Heart left ventricle (tissue), 16 donors: ENCODE measurements around the gene SSX2IP. TPM values are rescaled to one million over a fixed set of nuclear protein-coding genes. Genes with fewer than 3 reads are reported as not detected.

ENCODE experiments used
- ATAC-seq, 4 donors: fragments of 200-7000 bp; cut with Tn5 transposase; one replicate each; pipeline ENCODE4 v1.9.1; 2020 to 2022; ENCODE audit warnings: moderate library complexity in 4 of 4, mild to moderate bottlenecking in 3 of 4, moderate number of reproducible peaks in 1 of 4
- DNase-seq, 5 donors: peaks; one replicate each; pipeline ENCODE4 v3.0.0-alpha.2; 2020
- H3K27ac ChIP-seq, 12 donors: fragments of 200-600 bp; sonication (generic) in 4 of 12; one replicate each; pipeline versions ENCODE4 v1.5.0 to v1.8.0; 2016 to 2022; ENCODE audit warnings: mild to moderate bottlenecking in 2 of 12
- H3K27me3 ChIP-seq, 9 donors: fragments of 200-600 bp; sonication (generic) in 2 of 9; one replicate each; pipeline versions ENCODE4 v1.5.1 to v1.8.0; 2016 to 2022; ENCODE audit warnings: mild to moderate bottlenecking in 3 of 9
- H3K36me3 ChIP-seq, 9 donors: fragments of 200-600 bp; sonication (generic) in 2 of 9; one replicate each; pipeline versions ENCODE4 v1.5.0 to v1.8.0; 2018 to 2022; ENCODE audit warnings: mild to moderate bottlenecking in 2 of 9
- H3K4me1 ChIP-seq, 12 donors: fragments of 200-600 bp; sonication (generic) in 4 of 12; one replicate each; pipeline versions ENCODE4 v1.5.0 to v1.8.0; 2016 to 2022; ENCODE audit warnings: mild to moderate bottlenecking in 3 of 12
- H3K4me3 ChIP-seq, 12 donors: fragments of 200-600 bp; sonication (generic) in 4 of 12; one replicate each; pipeline versions ENCODE4 v1.5.0 to v1.8.0; 2017 to 2022; ENCODE audit warnings: mild to moderate bottlenecking in 9 of 12, moderate library complexity in 4 of 12
- H3K9me3 ChIP-seq, 12 donors: fragments of 200-600 bp; sonication (generic) in 4 of 12; one replicate each; pipeline versions ENCODE4 v1.5.0 to v1.8.0; 2016 to 2022; ENCODE audit warnings: mild to moderate bottlenecking in 1 of 12
- POLR2A ChIP-seq, 2 donors: fragments of 450-650 bp; IDR thresholded peaks; one replicate each; pipeline ENCODE4 v1.6.1; 2017; ENCODE audit warnings: antibody characterized with exemption in 2 of 2, mild to moderate bottlenecking in 2 of 2, moderate library complexity in 2 of 2
- WGBS, 4 donors: extraction: QIAGEN DNeasy Blood & Tissue Kit in 2 of 4; methylation state at CpG; one replicate each; pipeline versions ENCODE4 v1.1.5 to v1.1.7; 2013 to 2018; 5-methylcytosine and 5-hydroxymethylcytosine counted together
- intact Hi-C, 10 donors: fragments of 100-400 bp; cut with DNase I; formaldehyde crosslinking; loops; one replicate each; pipeline versions ENCODE4 v1.11.1 to v1.14.2; 2022
- polyA plus RNA-seq, 2 donors: library from polyadenylated mRNA; stranded (reverse); fragments of 200-250 nt; gene quantifications; one replicate each; pipeline ENCODE4 v1.2.3, GENCODE V29; 2013
- total RNA-seq, 9 donors: library from RNA; depleted of rRNA in 2 of 9; stranded (reverse); fragments of >200 nt in 2 of 9; fragmentation: NEBNext Ultra II Directional in 3 of 9; extraction: Animal tissue kit (Norgen Biotek cat#: 25700) in 3 of 9; gene quantifications; one replicate each; pipeline versions ENCODE4 v1.1.0 to v1.2.4, GENCODE V29; 2016 to 2023
- TF ChIP-seq, protein P1 (sequence below), 12 donors: fragments of 200-600 bp; sonication (generic) in 4 of 12; IDR thresholded peaks; one replicate each; pipeline versions ENCODE4 v1.5.0 to v1.8.0; 2018 to 2022; ENCODE audit warnings: antibody characterized with exemption in 12 of 12, mild to moderate bottlenecking in 5 of 12
- donor health status: ischemic (EF 13 %, LVEDD 7.1; RV severe dilation, severe dysfunction).
- donor health status: healthy with polysubstance abuse.
- donor health status: DM: no; HTN: yes; CAD: no.
- donor health status: DM: no; HTN: no; CAD: no.
- donor health status: ischemic (EF 25% LVEDD 6.9; RV normal size, moderate dysfunction).
- donor health status: ischemic (EF 25% LVEDD 5.7; RV mildly dilated, moderate dysfunction).
- donor health status: healthy.
- donor health status: DM: yes; HTN: yes; CAD: no.
- donor health status: ischemic (EF 35%, LVEDD 5.7; RV mildly dilated, moderate dysfunction).
- donor health status: nonischemic (EF 11% LVEDD 7.7; RV severe dilation, severe dysfunction).
- donor health status: DM: yes; HTN: yes; CAD: no.
- donor health status: PGD.
- donor health status: ischemic (EF 29% LVEDD 5.4; RV normal size, mild dysfunction).
- donor health status: nonischemic (EF 23%, LVEDD 6.1; RV moderate dilation, normal function).

The SSX2IP gene
- total and polyA plus RNA-seq, 11 donors = 2.6 to 18.5 (median 13.7) TPM

DNA sequence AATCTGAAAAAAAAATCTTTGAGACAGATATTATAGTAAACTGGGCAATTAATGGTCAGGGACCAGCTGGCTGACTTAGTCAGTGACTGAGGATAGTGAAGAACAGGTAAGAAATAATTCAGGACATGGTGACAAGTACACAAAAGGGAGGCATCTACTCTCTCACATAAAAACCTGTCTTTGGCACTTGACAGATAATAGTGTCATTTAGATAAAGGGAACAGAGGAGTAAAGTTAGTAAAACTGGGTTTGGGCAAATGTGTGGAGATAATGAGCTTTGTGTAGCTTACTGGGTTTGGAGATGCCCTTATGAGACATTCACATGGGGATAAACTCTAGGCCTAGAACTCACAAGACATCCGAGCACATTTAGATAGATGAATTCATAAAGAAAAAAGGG is 4.0 kb downstream of the SSX2IP start:
- H3K4me3 ChIP-seq = no peak overlapping the region
- no peak overlapping the region for H3K27ac ChIP-seq
- H3K36me3 ChIP-seq = no peaks in the 10 kb centered on the region
- no peak for DNase-seq
- intact Hi-C loops = loop anchor here in 1 of 10 donors (10.0 kb wide), 1 partner anchor 181 kb away; the partner anchor contains the start of genes GNG5 and SPATA1
- no peaks in the 10 kb centered on the region for H3K27me3 ChIP-seq
- ATAC-seq = no peak
- WGBS, 4 donors = 87 to 92% (median 89%) methylated on average over 1 of the region's 1 CpG
- H3K4me1 ChIP-seq = peaks cover 0 to 19% (median 9%) of the 10 kb centered on the region in 12 donors
- TF ChIP-seq POLR2A (IDR thresholded peaks at IDR 0.05) = no peak
- TF ChIP-seq, protein P1, sequence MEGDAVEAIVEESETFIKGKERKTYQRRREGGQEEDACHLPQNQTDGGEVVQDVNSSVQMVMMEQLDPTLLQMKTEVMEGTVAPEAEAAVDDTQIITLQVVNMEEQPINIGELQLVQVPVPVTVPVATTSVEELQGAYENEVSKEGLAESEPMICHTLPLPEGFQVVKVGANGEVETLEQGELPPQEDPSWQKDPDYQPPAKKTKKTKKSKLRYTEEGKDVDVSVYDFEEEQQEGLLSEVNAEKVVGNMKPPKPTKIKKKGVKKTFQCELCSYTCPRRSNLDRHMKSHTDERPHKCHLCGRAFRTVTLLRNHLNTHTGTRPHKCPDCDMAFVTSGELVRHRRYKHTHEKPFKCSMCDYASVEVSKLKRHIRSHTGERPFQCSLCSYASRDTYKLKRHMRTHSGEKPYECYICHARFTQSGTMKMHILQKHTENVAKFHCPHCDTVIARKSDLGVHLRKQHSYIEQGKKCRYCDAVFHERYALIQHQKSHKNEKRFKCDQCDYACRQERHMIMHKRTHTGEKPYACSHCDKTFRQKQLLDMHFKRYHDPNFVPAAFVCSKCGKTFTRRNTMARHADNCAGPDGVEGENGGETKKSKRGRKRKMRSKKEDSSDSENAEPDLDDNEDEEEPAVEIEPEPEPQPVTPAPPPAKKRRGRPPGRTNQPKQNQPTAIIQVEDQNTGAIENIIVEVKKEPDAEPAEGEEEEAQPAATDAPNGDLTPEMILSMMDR (IDR thresholded peaks at IDR 0.05) = no peak
- H3K9me3 ChIP-seq = no peaks in the 10 kb centered on the region

DNA sequence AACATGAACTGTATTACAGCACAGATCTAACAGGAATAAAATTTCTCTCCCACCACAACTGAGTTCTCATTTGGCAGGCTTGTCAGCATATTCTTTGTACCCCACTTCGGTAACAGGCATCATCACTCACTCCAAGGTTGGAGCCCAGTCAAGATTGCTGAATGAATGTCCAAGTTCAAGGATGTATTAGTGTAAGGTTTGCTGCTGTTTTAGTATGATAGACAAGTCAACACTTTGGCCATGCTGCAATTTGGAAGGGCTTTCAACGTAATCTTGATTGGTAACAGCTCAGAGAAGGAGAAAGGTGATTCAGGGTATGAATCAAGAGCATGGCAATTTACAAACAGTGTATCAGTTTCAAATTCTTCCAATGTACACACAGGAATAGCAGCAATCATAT is 6.8 kb downstream of the SSX2IP start:
- Histone ChIP-seq H3K4me1 (peaks cover 0 to 5% (median 0%) of the 10 kb centered on the region in 12 donors), H3K36me3 (no peaks in the 10 kb centered on the region), H3K27me3 (no peaks in the 10 kb centered on the region), H3K9me3 (no peaks in the 10 kb centered on the region), H3K27ac (no peak overlapping the region), H3K4me3 (no peak overlapping the region)
- intact Hi-C loops = loop anchor here in 1 of 10 donors (10.0 kb wide), 1 partner anchor 179 kb away; the partner anchor contains the start of genes GNG5 and SPATA1
- DNase-seq = no peak
- no peak for ATAC-seq
- 80 to 95% (median 88%) methylated on average over 2 of the region's 2 CpGs for WGBS, 4 donors
- TF ChIP-seq, protein P1 (IDR thresholded peaks at IDR 0.05) = no peak
- TF ChIP-seq POLR2A (IDR thresholded peaks at IDR 0.05) = no peak

DNA sequence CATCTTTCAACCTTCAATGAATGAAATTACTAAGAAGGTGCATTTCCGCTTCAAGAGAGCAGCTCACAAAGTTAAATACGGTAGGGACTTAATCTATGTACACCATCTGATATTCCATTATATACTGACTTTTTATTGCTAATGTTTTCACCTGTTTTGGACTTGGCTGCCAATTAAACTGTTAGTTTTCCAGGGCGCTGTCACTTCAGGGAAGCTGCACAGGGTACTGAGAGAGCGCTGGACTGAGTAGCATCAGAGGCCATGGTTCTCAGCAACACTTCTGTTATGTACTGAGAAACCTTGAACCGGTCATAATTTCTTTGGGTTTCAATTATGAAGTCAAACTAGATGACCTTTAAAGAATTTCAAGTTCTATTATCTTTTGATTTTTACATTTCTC is 8.2 kb downstream of the SSX2IP start:
- intact Hi-C loops = loop anchor here in 1 of 10 donors (10.0 kb wide), 1 partner anchor 177 kb away; the partner anchor contains the start of genes GNG5 and SPATA1
- Histone ChIP-seq H3K9me3 (no peaks in the 10 kb centered on the region), H3K4me1 (no peaks in the 10 kb centered on the region), H3K27me3 (no peaks in the 10 kb centered on the region), H3K27ac (no peak overlapping the region), H3K36me3 (no peaks in the 10 kb centered on the region), H3K4me3 (no peak overlapping the region)
- DNase-seq = no peak
- WGBS, 4 donors = 94 to 98% (median 97%) methylated on average over 5 of the region's 5 CpGs
- TF ChIP-seq POLR2A (IDR thresholded peaks at IDR 0.05) = no peak
- TF ChIP-seq, protein P1 (IDR thresholded peaks at IDR 0.05) = no peak
- ATAC-seq = no peak

DNA sequence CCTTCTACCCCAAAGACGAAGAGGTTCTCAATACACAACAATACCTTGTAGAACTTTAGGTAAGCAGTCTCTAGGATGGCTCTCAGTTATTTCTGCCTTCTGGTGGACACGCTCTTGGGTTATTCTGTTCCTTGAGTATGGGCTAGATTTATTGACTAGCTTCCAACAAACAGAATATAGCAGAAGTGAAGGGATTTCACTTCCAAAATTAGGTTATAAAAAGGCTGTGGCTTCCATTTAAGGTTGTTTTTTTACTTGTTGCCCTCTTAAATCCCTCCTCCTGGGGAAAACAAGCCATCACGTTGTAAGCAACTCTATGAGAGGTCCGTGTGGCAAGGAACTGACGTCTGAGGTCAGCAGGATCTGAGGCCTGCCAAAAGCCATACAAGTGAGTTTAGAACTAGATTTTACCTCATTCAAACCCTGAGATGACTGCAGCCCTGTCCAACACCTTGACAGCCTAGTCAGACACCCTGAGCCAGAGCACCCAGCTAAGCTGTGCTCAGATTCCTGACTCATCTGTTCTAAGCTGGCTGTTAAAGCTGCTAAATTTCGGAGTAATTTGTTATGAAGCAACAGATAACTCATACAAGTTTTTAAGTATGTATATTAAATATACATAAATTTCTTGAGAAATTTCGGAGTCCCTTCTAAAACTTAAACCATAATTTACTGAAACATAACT is 12.7 kb downstream of the SSX2IP start:
- 77 to 82% (median 78%) methylated on average over 7 of the region's 7 CpGs for WGBS, 4 donors

More for the DNA sequence above, 12.7 kb downstream of the SSX2IP start:
- Histone ChIP-seq H3K4me1 (no peaks in the 10 kb centered on the region), H3K9me3 (no peaks in the 10 kb centered on the region), H3K27me3 (no peaks in the 10 kb centered on the region), H3K27ac (no peak overlapping the region), H3K4me3 (no peak overlapping the region), H3K36me3 (no peaks in the 10 kb centered on the region)
- intact Hi-C loops = no loop called here
- DNase-seq (no peak), ATAC-seq (no peak)
- TF ChIP-seq, protein P1 (IDR thresholded peaks at IDR 0.05) = no peak
- TF ChIP-seq POLR2A (IDR thresholded peaks at IDR 0.05) = no peak
